Adrenal gland (tissue), 12 donors: Measurements from ENCODE around the gene NR1I3. TPM values are rescaled to one million over a fixed set of nuclear protein-coding genes. Genes with fewer than 3 reads are reported as not detected.

Source experiments
- DNase-seq, 7 donors: peaks; one replicate each; pipeline ENCODE4 v3.0.0-alpha.2; 2019 to 2020
- H3K27ac ChIP-seq, 5 donors: fragments of 200-600 bp; sonication (generic) in 4 of 5; 1 replicate in 3 of 5; 2 replicates in 2 of 5; pipeline versions ENCODE4 v1.5.1 to v1.8.0; 2016 to 2020; ENCODE audit warnings: mild to moderate bottlenecking in 1 of 5
- H3K27me3 ChIP-seq: fragments of 200-600 bp; 2 replicates; pipeline ENCODE4 v1.8.0; 2021
- H3K36me3 ChIP-seq, 2 donors: fragments of 200-600 bp; replicated peaks in 1 of 2; 1 replicate in 1 of 2; 2 replicates in 1 of 2; pipeline versions ENCODE4 v1.5.1 to v1.8.0; 2018 to 2022
- H3K4me1 ChIP-seq, 2 donors: fragments of 200-600 bp; replicated peaks in 1 of 2; 1 replicate in 1 of 2; 2 replicates in 1 of 2; pipeline versions ENCODE4 v1.5.1 to v1.8.0; 2018 to 2021
- H3K4me3 ChIP-seq, 4 donors: fragments of 200-600 bp; sonication (generic) in 3 of 4; one replicate each; pipeline ENCODE4 v1.5.1; 2016 to 2018
- H3K9me3 ChIP-seq, 3 donors: fragments of 200-600 bp; sonication (generic) in 1 of 3; replicated peaks in 1 of 3; 1 replicate in 2 of 3; 2 replicates in 1 of 3; pipeline versions ENCODE4 v1.5.1 to v1.8.0; 2016 to 2021
- CTCF ChIP-seq, 6 experiments: fragments of 450-650 bp in 4 of 6; fragments of 200-600 bp in 2 of 6; sonication (generic) in 1 of 6; IDR thresholded peaks; 1 replicate in 5 of 6; 2 replicates in 1 of 6; pipeline versions ENCODE4 v1.5.1 to v1.8.0; 2016 to 2021; ENCODE audit warnings: antibody characterized with exemption in 6 of 6, mild to moderate bottlenecking in 2 of 6, moderate library complexity in 1 of 6
- POLR2A ChIP-seq, 2 donors: fragments of 450-650 bp; IDR thresholded peaks; one replicate each; pipeline ENCODE4 v1.6.1; 2017; ENCODE audit warnings: antibody characterized with exemption in 2 of 2, mild to moderate bottlenecking in 2 of 2, moderate library complexity in 1 of 2
- WGBS, 4 donors: extraction: QIAGEN DNeasy Blood & Tissue Kit in 2 of 4; methylation state at CpG; one replicate each; pipeline versions ENCODE4 v1.1.5 to v1.1.7; 2013 to 2017; 5-methylcytosine and 5-hydroxymethylcytosine counted together
- intact Hi-C, 2 donors: fragments of 100-400 bp; cut with DNase I; formaldehyde crosslinking; loops; one replicate each; pipeline versions ENCODE4 v1.14.1 to v1.15.0; 2022 to 2023
- polyA plus RNA-seq, 3 donors: library from polyadenylated mRNA; stranded (reverse); fragments of 200-250 nt in 2 of 3; fragments of 350-450 nt in 1 of 3; fragmentation: Illumina TruSeq in 1 of 3; extraction: RNeasy Lipid Tissue Mini Kit (QIAGEN cat#74804) in 1 of 3; gene quantifications; one replicate each; pipeline ENCODE4 v1.2.3, GENCODE V29; 2013 to 2014
- total RNA-seq, 9 donors: library from RNA; depleted of rRNA in 4 of 9; stranded (reverse); fragments of >200 nt in 4 of 9; fragments of 120-200 nt in 1 of 9; fragmentation: NEBNext Ultra II Directional in 1 of 9; extraction: Animal tissue kit (Norgen Biotek cat#: 25700) in 1 of 9; gene quantifications; one replicate each; pipeline versions ENCODE4 v1.1.0 to v1.2.4, GENCODE V29; 2013 to 2023
- donor health status: healthy with polysubstance abuse.
- donor health status: Bipolar disorder and iron deficiency.
- donor health status: DM: yes; HTN: yes; CAD: no.
- donor health status: DM: no; HTN: no; CAD: no.
- donor health status: DM: no; HTN: no; CAD: no.
- donor health status: DM: yes; HTN: yes; CAD: no.

NR1I3 gene
- total and polyA plus RNA-seq, 12 donors: 0.16 to 0.50 TPM; not detected in 10

DNA sequence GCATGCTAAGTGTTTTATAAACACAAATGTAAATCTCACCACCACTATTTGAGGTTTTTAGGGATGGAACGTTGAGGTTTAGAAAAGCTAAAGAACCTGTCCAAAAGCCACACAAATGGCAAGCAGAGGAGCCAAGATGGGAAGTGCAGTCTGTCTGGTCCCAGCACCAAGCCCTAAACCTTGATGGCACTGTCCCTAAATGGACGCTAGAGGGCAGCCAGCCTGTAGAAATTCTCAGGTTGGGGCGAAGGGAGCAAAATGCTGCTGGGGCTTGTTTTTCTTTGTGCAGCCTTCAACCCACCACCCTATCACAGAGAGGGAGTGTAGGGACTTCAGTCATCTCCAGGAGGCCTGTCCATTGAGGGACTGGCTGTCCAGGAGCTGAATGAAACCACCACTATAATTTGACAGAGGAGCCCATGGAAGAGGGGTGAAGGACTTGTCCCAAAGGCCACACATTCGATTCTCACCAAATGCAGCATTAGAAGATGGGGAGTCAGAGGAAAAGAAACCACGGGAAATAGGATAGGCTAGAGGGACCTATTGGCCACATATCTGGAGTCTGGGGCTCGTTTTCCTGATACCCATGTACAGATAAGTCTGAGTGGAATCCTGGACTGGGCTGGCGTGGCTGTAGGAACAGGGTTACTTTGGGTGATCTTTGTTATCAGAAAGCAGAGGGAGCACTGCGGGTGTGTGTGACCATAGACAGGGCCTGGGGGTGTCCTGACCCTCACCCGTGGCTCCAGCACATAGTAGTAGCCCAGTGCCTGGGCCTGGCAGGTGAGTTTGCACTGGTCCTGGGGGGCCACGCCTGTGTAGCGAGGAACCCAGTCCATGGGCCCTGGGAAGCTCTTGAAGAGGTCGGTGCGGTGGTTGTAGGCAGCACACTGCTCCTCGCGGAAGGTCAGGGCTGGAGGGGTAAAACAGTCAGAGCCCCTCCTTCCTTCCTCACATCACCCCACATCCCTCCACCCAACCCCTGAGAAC lies 45.2 kb downstream of the NR1I3 start:
- WGBS, 4 donors: 45 to 53% (median 51%) methylated on average over 10 to 15 of the region's 15 CpGs
- Histone ChIP-seq H3K9me3 (no peaks in the 10 kb centered on the region), H3K27ac (peak overlapping the region in 2 of 5 donors; percentile 5 to 50), H3K27me3 (no peaks in the 10 kb centered on the region), H3K4me3 (no peak overlapping the region), H3K36me3 (no peaks in the 10 kb centered on the region), H3K4me1 (peaks cover 0 to 36% of the 10 kb centered on the region in 2 donors)
- intact Hi-C loops: loop anchor here (10.0 kb wide), 2 partner anchors 182 to 192 kb away; no protein-coding TSS in a partner anchor
- TF ChIP-seq POLR2A (IDR thresholded peaks at IDR 0.05) (no peak), CTCF (IDR thresholded peaks at IDR 0.05) (peak; percentile 73 to 90 (median 87))
- DNase-seq: peak; percentile 67 to 88 (median 78)

- no peak for DNase-seq
- no peaks in the 10 kb centered on the region for H3K36me3 ChIP-seq
Observed at GRCh38 chr1:161191971-161192370, 46.0 kb downstream of the NR1I3 start.

GRCh38 chr1:161190962-161191521 lies 47.0 kb downstream of the NR1I3 start:
- Histone ChIP-seq H3K27ac (no peak overlapping the region), H3K36me3 (no peaks in the 10 kb centered on the region), H3K4me1 (peaks cover 0 to 32% of the 10 kb centered on the region in 2 donors), H3K27me3 (no peaks in the 10 kb centered on the region), H3K9me3 (no peaks in the 10 kb centered on the region), H3K4me3 (no peak overlapping the region)
- 65 to 78% (median 70%) methylated on average over 20 to 22 of the region's 22 CpGs for WGBS, 4 donors
- intact Hi-C loops: loop anchor here (10.0 kb wide), 2 partner anchors 184 to 194 kb away; no protein-coding TSS in a partner anchor
- no peak for DNase-seq
- TF ChIP-seq CTCF (IDR thresholded peaks at IDR 0.05): no peak
- no peak for TF ChIP-seq POLR2A (IDR thresholded peaks at IDR 0.05)

More at GRCh38 chr1:161191971-161192370, 46.0 kb downstream of the NR1I3 start:
- H3K27me3 ChIP-seq: no peaks in the 10 kb centered on the region
- H3K4me3 ChIP-seq: no peak overlapping the region
- H3K9me3 ChIP-seq: no peaks in the 10 kb centered on the region
- 50 to 64% (median 60%) methylated on average over 8 of the region's 8 CpGs for WGBS, 4 donors
- H3K27ac ChIP-seq: no peak overlapping the region
- H3K4me1 ChIP-seq: peaks cover 0 to 36% of the 10 kb centered on the region in 2 donors
- intact Hi-C loops: loop anchor here (10.0 kb wide), 2 partner anchors 183 to 193 kb away; no protein-coding TSS in a partner anchor
- no peak for TF ChIP-seq POLR2A (IDR thresholded peaks at IDR 0.05)
- TF ChIP-seq CTCF (IDR thresholded peaks at IDR 0.05): no peak

- peaks cover 0 to 27% of the 10 kb centered on the region in 2 donors for H3K4me1 ChIP-seq
- TF ChIP-seq CTCF (IDR thresholded peaks at IDR 0.05) (no peak), POLR2A (IDR thresholded peaks at IDR 0.05) (no peak)
- H3K9me3 ChIP-seq: no peaks in the 10 kb centered on the region
- no peaks in the 10 kb centered on the region for H3K36me3 ChIP-seq
- WGBS, 4 donors: 80 to 93% (median 91%) methylated on average over 5 of the region's 5 CpGs
- intact Hi-C loops: no loop called here
- no peak for DNase-seq
- H3K4me3 ChIP-seq: no peak overlapping the region
- no peaks in the 10 kb centered on the region for H3K27me3 ChIP-seq
- H3K27ac ChIP-seq: no peak overlapping the region
Observed at GRCh38 chr1:161189036-161189435, 49.0 kb downstream of the NR1I3 start.
